HepG2 (cell line): ENCODE measurements around the gene RECQL5. TPM values are rescaled to one million over a fixed set of nuclear protein-coding genes. Genes with fewer than 3 reads are reported as not detected.
A peak's percentile ranks its signal among the peaks of the same experiment; 100 is the strongest.

Source experiments
- ATAC-seq: fragments of 200-7000 bp; cut with Tn5 transposase; 3 replicates; pipeline ENCODE4 v1.9.1; 2020; ENCODE audit warnings: mild to moderate bottlenecking, moderate library complexity
- BruUV-seq: library from RNA; stranded (reverse); fragments of 400-500 nt; replicated peaks from 2 replicates; lab custom pipeline; 2021; lab: Mats Ljungman, UMichigan
- CTCF ChIA-PET: fragments of 300-600 bp; formaldehyde crosslinking; extraction: SDS; loops from one replicate; lab custom pipeline; 2021; ENCODE audit warnings: low total read pairs, inconsistent platforms, low intra/inter-chr PET ratio; lab: Yijun Ruan, JAX
- POLR2A ChIA-PET: fragments of 350-600 bp; sonication (Branson Sonifier 250); formaldehyde crosslinking; loops from one replicate; lab custom pipeline; 2020; ENCODE audit warnings: antibody characterized with exemption, inconsistent platforms; lab: Yijun Ruan, JAX
- DNase-seq: peaks from one replicate; pipeline ENCODE4 v3.0.0-alpha.2; 2015; ENCODE audit warnings: low spot score
- FAIRE-seq: peaks from 3 replicates; lab custom pipeline; 2011; peaks lifted over from hg19 to GRCh38; lab: Jason Lieb, UNC
- H2AFZ ChIP-seq: one replicate; pipeline ENCODE4 v1.6.1; 2011; ENCODE audit warnings: low read length, inconsistent platforms
- H3K27ac ChIP-seq: fragments of 300-600 bp; 3 replicates; pipeline ENCODE4 v1.8.0; 2011; ENCODE audit warnings: mixed run types, mild to moderate bottlenecking, mixed read lengths, low read length, inconsistent platforms; ENCODE audit not compliant: insufficient read depth; ENCODE audit errors: extremely low read length
- H3K27me3 ChIP-seq, 2 experiments: fragments of 200-600 bp in 1 of 2; 2 replicates in 1 of 2; 3 replicates in 1 of 2; pipeline versions ENCODE4 v1.6.0 to v1.8.0; 2011; ENCODE audit warnings: low read length in 2 of 2, mild to moderate bottlenecking in 2 of 2, moderate library complexity in 2 of 2, inconsistent platforms in 1 of 2; ENCODE audit not compliant: insufficient read depth in 2 of 2, control insufficient read depth in 1 of 2
- H3K36me3 ChIP-seq, 2 experiments: fragments of 200-600 bp in 1 of 2; replicated peaks in 1 of 2; 2 replicates in 1 of 2; 3 replicates in 1 of 2; pipeline versions ENCODE4 v1.5.1 to v1.8.0; 2011; ENCODE audit warnings: low read length in 2 of 2, inconsistent platforms in 1 of 2; ENCODE audit not compliant: insufficient read depth in 2 of 2, control insufficient read depth in 1 of 2
- H3K4me1 ChIP-seq: 2 replicates; pipeline ENCODE4 v1.5.1; 2012; ENCODE audit warnings: low read length, inconsistent platforms; ENCODE audit not compliant: insufficient read depth
- H3K4me2 ChIP-seq: 2 replicates; pipeline ENCODE4 v1.6.0; 2011; ENCODE audit warnings: low read depth, low read length, inconsistent platforms
- H3K4me3 ChIP-seq, 3 experiments: fragments of 200-600 bp in 1 of 3; sonication (generic), shearing (Covaris generic) in 1 of 3; replicated peaks in 1 of 3; 2 replicates each; pipeline ENCODE4 v1.5.1; 2011 to 2016; ENCODE audit warnings: low read length in 3 of 3, inconsistent platforms in 2 of 3, low read depth in 2 of 3, mild to moderate bottlenecking in 2 of 3, control low read depth in 1 of 3, mixed read lengths in 1 of 3; ENCODE audit not compliant: insufficient read depth in 1 of 3
- H3K79me2 ChIP-seq: one replicate; pipeline ENCODE4 v1.6.1; 2011; ENCODE audit warnings: low read length, inconsistent platforms; ENCODE audit not compliant: insufficient read depth
- H3K9ac ChIP-seq: 2 replicates; pipeline ENCODE4 v1.6.0; 2011; ENCODE audit warnings: mild to moderate bottlenecking, low read depth, low read length, inconsistent platforms; ENCODE audit not compliant: insufficient read depth
- H3K9me3 ChIP-seq: 2 replicates; pipeline ENCODE4 v1.5.1; 2012; ENCODE audit warnings: mild to moderate bottlenecking, low read length
- H4K20me1 ChIP-seq: 2 replicates; pipeline ENCODE4 v1.6.0; 2011; ENCODE audit warnings: inconsistent platforms, mild to moderate bottlenecking, low read length, moderate library complexity; ENCODE audit not compliant: insufficient read depth
- NFKBIZ ChIP-seq: IDR thresholded peaks from 2 replicates; pipeline ENCODE4 v1.6.1; 2018; ENCODE audit warnings: missing genetic modification reagents, missing compliant biosample characterization
- ZNF263 ChIP-seq: sonication (generic); formaldehyde crosslinking; IDR thresholded peaks from 2 replicates; pipeline ENCODE4 v1.4.0; 2020; ENCODE audit warnings: missing genetic modification reagents
- ZNF563 ChIP-seq: sonication (generic); formaldehyde crosslinking; IDR thresholded peaks from 2 replicates; pipeline ENCODE4 v1.8.0; 2022; ENCODE audit warnings: mild to moderate bottlenecking, moderate library complexity, missing genetic modification reagents
- ZNF720 ChIP-seq: sonication (generic); formaldehyde crosslinking; IDR thresholded peaks from 2 replicates; pipeline ENCODE4 v1.4.0; 2020; ENCODE audit warnings: missing genetic modification reagents
- WGBS: methylation state at CpG from one replicate; pipeline ENCODE4 v1.1.6; 2017; ENCODE audit warnings: low lambda C conversion rate; 5-methylcytosine and 5-hydroxymethylcytosine counted together
- in situ Hi-C: cut with HindIII; loops from 2 replicates; pipeline ENCODE4 v1.10.0; 2017; ENCODE audit warnings: low pct_unique_long_range_greater_than_20kb; ENCODE audit not compliant: extremely low pct_ligation_motif_present
- intact Hi-C: fragments of 100-400 bp; cut with micrococcal nuclease; formaldehyde crosslinking; loops from one replicate; pipeline ENCODE4 v1.10.0; 2022; ENCODE audit not compliant: unreplicated experiment
- polyA plus RNA-seq, 8 experiments: library from polyadenylated mRNA; depleted of rRNA in 3 of 8; stranded (reverse) in 7 of 8; unstranded in 1 of 8; fragments of >200 nt; fragmentation: Illumina TruSeq in 4 of 8; extraction: Trizol in 4 of 8; gene quantifications; 2 replicates each; pipeline versions ENCODE4 v1.2.1 to v1.2.3, GENCODE V29; 2011 to 2016; ENCODE audit warnings: low read depth in 4 of 8, missing spikeins in 1 of 8, mixed read lengths in 1 of 8; ENCODE audit not compliant: insufficient read depth in 1 of 8
- total RNA-seq, 5 experiments: library from RNA; depleted of rRNA; stranded (reverse); fragments of >200 nt; fragmentation: Illumina TruSeq; extraction: Trizol; gene quantifications; 2 replicates each; pipeline ENCODE4 v1.2.3, GENCODE V29; 2016; ENCODE audit warnings: low read depth in 1 of 5
- TF ChIP-seq, protein P1 (sequence below), 2 experiments: sonication (generic) in 1 of 2; formaldehyde crosslinking in 1 of 2; IDR thresholded peaks; 2 replicates each; pipeline versions ENCODE4 v1.4.0 to v1.6.1; 2018 to 2020; ENCODE audit warnings: missing genetic modification reagents in 2 of 2, borderline replicate concordance in 1 of 2, low read depth in 1 of 2, mild to moderate bottlenecking in 1 of 2, missing biosample characterization in 1 of 2
- TF ChIP-seq, protein P2 (sequence below): fragments of 450-650 bp; IDR thresholded peaks from 2 replicates; pipeline ENCODE4 v1.6.1; 2016

RECQL5 gene
- total and polyA plus RNA-seq, 2 of the 13 experiments (the other 11 are each of a cell fraction or from before 2014, with no cell fraction given): 27.7 to 32.0 TPM

DNA sequence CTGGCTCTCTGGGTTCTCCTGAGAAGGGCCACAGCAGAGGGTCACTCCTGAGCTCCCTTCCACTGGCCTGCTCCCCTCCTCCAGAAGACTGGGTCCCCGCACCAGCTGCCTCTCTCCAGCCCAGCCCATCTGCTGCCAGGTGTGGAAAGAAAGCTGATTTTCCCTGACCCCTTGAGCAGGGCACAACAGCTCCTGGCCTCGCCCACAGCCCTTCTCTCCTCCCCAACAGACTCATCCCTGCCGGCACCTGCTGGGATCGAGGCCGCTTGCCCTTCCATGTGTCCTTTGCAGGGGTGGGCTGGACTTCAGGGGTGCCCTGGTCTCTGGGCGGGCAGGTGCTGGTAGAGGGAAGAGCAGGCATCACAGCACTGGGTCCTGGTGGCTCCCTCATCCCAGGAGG lies 38.5 kb downstream of the RECQL5 start (continued):
- TF ChIP-seq, protein P1, sequence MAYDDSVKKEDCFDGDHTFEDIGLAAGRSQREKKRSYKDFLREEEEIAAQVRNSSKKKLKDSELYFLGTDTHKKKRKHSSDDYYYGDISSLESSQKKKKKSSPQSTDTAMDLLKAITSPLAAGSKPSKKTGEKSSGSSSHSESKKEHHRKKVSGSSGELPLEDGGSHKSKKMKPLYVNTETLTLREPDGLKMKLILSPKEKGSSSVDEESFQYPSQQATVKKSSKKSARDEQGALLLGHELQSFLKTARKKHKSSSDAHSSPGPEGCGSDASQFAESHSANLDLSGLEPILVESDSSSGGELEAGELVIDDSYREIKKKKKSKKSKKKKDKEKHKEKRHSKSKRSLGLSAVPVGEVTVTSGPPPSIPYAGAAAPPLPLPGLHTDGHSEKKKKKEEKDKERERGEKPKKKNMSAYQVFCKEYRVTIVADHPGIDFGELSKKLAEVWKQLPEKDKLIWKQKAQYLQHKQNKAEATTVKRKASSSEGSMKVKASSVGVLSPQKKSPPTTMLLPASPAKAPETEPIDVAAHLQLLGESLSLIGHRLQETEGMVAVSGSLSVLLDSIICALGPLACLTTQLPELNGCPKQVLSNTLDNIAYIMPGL (CRISPR knock-in tag; IDR thresholded peaks at IDR 0.05; ENCODE audit: borderline replicate concordance in 1 of 2, low read depth in 1 of 2): no peak
- TF ChIP-seq ZNF263 (CRISPR knock-in tag): no peak
- no peak for TF ChIP-seq NFKBIZ (CRISPR knock-in tag)
- TF ChIP-seq ZNF563 (CRISPR knock-in tag): no peak
- TF ChIP-seq, all 625 proteins: peak for 0

DNA sequence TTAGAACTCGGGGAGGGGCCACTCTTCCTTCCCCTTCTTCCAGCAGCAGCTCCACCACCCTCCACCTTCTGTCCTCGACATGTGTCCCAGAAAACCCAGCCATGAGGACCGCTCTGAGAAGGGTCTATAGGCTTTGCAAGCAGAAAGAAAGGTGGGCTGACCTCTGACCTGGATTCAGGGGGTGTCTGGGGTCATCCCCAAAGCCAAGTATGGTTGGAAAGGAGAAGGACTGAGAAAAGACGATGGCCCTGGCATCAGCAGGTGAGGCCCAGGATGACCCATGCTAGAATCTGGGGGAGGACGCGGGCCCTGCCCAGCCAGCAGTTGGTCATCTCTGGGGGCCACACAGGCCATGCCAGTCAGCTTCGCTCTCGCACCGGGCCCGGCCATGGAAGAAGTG lies 39.9 kb downstream of the RECQL5 start:
- ATAC-seq (no peak), DNase-seq (no peak), FAIRE-seq (no peak)
- Histone ChIP-seq H2AFZ (no peak overlapping the region), H3K4me2 (no peak overlapping the region), H3K27ac (no peak overlapping the region), H3K36me3 (peaks cover 19 to 21% of the 10 kb centered on the region in 2 experiments; a peak in 4 of 5 replicates), H3K79me2 (no peaks in the 10 kb centered on the region), H4K20me1 (no peaks in the 10 kb centered on the region; the same call in 1 of the 2 replicates), H3K9ac (no peak overlapping the region), H3K27me3 (no peaks in the 10 kb centered on the region), H3K4me1 (peaks cover 6% of the 10 kb centered on the region; the same call in 1 of the 2 replicates), H3K4me3 (no peak overlapping the region), H3K9me3 (no peaks in the 10 kb centered on the region)
- intact Hi-C loops (no loop called here), in situ Hi-C loops (no loop called here)
- no TSS peak for BruUV-seq
- CTCF ChIA-PET: no interaction called here
- TF ChIP-seq, protein P2, sequence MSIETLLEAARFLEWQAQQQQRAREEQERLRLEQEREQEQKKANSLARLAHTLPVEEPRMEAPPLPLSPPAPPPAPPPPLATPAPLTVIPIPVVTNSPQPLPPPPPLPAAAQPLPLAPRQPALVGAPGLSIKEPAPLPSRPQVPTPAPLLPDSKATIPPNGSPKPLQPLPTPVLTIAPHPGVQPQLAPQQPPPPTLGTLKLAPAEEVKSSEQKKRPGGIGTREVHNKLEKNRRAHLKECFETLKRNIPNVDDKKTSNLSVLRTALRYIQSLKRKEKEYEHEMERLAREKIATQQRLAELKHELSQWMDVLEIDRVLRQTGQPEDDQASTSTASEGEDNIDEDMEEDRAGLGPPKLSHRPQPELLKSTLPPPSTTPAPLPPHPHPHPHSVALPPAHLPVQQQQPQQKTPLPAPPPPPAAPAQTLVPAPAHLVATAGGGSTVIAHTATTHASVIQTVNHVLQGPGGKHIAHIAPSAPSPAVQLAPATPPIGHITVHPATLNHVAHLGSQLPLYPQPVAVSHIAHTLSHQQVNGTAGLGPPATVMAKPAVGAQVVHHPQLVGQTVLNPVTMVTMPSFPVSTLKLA: peak; percentile 20; the same call in 1 of the 2 replicates
- TF ChIP-seq ZNF720 (CRISPR knock-in tag): no peak
- POLR2A ChIA-PET: interaction anchor here (3.6 kb wide), 1 partner anchor 16 kb away, joined by 16 read pairs; no protein-coding TSS in a partner anchor
- WGBS: 93% methylated on average over 6 of the region's 10 CpGs
